SJSA1 (cell line): ENCODE measurements around the gene HMG20A. TPM values are rescaled to one million over a fixed set of nuclear protein-coding genes. Genes with fewer than 3 reads are reported as not detected.
A peak's percentile ranks its signal among the peaks of the same experiment; 100 is the strongest.

Experiments
- DNase-seq, 2 experiments: peaks; one replicate each; pipeline ENCODE4 v3.0.0-alpha.2; 2015 to 2020; ENCODE audit warnings: low spot score in 2 of 2, low read depth in 1 of 2
- H3K27ac ChIP-seq: fragments of 250-450 bp; sonication (Bioruptor Pico); 2 replicates; pipeline ENCODE4 v1.5.1; 2020; ENCODE audit warnings: mild to moderate bottlenecking, moderate library complexity
- H3K27me3 ChIP-seq: fragments of 250-450 bp; sonication (Bioruptor Pico); replicated peaks from 2 replicates; pipeline ENCODE4 v1.5.1; 2020; ENCODE audit warnings: mild to moderate bottlenecking, moderate library complexity
- H3K36me3 ChIP-seq: fragments of 250-450 bp; sonication (Bioruptor Pico); 2 replicates; pipeline ENCODE4 v1.5.1; 2020; ENCODE audit warnings: mild to moderate bottlenecking
- H3K4me1 ChIP-seq: fragments of 250-450 bp; sonication (Bioruptor Pico); replicated peaks from 2 replicates; pipeline ENCODE4 v1.6.1; 2021; ENCODE audit warnings: mild to moderate bottlenecking
- H3K4me3 ChIP-seq: fragments of 250-450 bp; sonication (Bioruptor Pico); 2 replicates; pipeline ENCODE4 v1.5.1; 2020; ENCODE audit warnings: mild to moderate bottlenecking
- H3K9me3 ChIP-seq: fragments of 250-450 bp; sonication (Bioruptor Pico); replicated peaks from 2 replicates; pipeline ENCODE4 v1.5.1; 2020; ENCODE audit warnings: mild to moderate bottlenecking
- total RNA-seq: library from RNA; depleted of rRNA; stranded (reverse); fragments of >200 nt; shearing (Covaris generic); gene quantifications from 2 replicates; pipeline ENCODE4 v1.2.3, GENCODE V29; 2014; rRNA removed

Gene HMG20A
- 25.9 and 30.1 TPM in 2 replicates for total RNA-seq

GRCh38 chr15:77420610-77421369 lies at the start of gene HMG20A:
HMG20A (plus strand) TSS chr15:77420888; CDS start chr15:77458408, 37,520 bp downstream.
- Histone ChIP-seq H3K27me3 (no peaks in the 10 kb centered on the region), H3K4me1 (peaks cover 27% of the 10 kb centered on the region), H3K27ac (peak within 1 kb of the TSS; percentile 87), H3K36me3 (peaks cover 7% of the 10 kb centered on the region), H3K9me3 (no peaks in the 10 kb centered on the region), H3K4me3 (peak within 1 kb of the TSS; percentile 97)
- peak; percentile 65 to 99 for DNase-seq

DNA sequence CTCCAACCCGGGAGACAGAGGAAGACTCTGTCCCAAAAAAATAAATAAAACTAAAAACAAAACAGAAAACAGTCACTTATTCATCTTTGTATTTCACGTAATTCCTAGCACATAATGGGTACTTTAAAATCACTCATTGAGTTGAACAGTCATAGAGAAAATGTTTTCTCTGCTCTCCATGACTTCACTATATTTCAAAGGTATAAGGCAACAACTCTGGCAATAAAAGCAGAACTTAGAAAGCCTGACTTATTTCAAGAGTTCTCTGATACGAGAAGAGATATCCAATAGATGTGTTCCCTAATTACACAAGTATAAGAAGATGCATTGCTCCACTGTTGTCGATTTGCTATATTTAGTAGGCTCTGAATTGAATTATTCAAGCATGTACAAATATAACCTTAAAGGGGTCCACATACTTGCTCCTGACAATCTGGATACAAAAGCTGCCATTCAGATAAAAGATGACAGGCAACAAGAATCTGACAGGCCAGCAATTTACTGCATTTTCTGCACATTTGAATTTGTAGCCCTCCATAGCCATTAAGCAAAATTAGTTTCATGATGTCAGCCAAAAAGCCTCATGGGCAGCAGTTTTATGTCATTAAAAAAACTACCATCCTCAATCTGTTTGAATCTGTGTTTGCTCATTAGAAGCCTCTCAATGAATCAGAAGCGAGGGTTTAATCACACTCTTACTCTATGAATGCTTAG lies 48.7 kb upstream of the HMG20A start:
- H3K4me1 ChIP-seq: no peaks in the 10 kb centered on the region
- no peak overlapping the region for H3K27ac ChIP-seq
- no peaks in the 10 kb centered on the region for H3K9me3 ChIP-seq
- 0 out of 2 replicates have a peak, but pooled peaks cover 6% of the 10 kb centered on the region for H3K36me3 ChIP-seq
- H3K27me3 ChIP-seq: no peaks in the 10 kb centered on the region
- DNase-seq: no peak
- no peak overlapping the region for H3K4me3 ChIP-seq

DNA sequence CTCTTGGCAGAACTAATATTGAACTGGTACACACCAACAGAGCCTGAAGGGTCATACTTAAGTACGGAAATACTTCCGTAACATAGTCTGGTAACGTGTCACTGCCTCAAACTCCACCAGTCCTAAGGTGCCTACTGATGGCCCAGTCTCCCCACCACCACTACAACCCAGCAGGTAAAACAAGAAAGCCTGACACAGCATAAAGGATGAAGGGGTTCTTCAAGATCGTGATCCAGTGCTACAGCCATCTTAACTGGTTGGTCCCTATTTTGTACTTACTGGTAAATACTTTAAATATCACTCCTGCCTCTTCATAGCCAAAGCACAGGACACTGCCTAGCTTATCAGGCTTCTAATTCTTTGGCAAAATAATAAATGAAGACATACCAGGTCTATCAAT lies 47.2 kb upstream of the HMG20A start:
- 0 out of 2 replicates have a peak, but pooled peaks cover 6% of the 10 kb centered on the region for H3K36me3 ChIP-seq
- no peak for DNase-seq
- H3K9me3 ChIP-seq: no peaks in the 10 kb centered on the region
- no peak overlapping the region for H3K27ac ChIP-seq
- H3K27me3 ChIP-seq: no peaks in the 10 kb centered on the region
- H3K4me1 ChIP-seq: no peaks in the 10 kb centered on the region
- no peak overlapping the region for H3K4me3 ChIP-seq

DNA sequence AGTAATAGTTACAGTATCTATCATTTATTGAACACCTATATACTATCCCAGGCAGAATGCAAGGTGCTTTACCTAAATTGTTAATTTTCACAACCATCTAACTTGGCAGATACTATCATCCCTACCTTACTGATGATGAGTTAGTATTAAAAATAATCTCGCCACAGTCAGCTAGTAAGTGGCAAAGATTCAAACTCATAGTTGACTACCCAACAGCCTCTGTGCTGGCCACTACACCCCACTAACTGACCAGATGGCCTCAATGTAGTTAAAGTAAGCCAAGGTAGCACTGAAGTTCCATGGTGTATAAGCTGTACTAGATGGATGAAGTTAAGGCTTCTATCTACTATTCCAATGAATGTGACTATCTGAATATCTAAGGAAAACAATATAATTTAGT lies 45.6 kb upstream of the HMG20A start:
- Histone ChIP-seq H3K4me1 (no peaks in the 10 kb centered on the region), H3K27ac (no peak overlapping the region), H3K9me3 (no peaks in the 10 kb centered on the region), H3K4me3 (no peak overlapping the region), H3K27me3 (no peaks in the 10 kb centered on the region), H3K36me3 (no peaks in the 10 kb centered on the region)
- no peak for DNase-seq

GRCh38 chr15:77376770-77377169 lies 43.9 kb upstream of the HMG20A start:
- H3K27me3 ChIP-seq: no peaks in the 10 kb centered on the region
- H3K36me3 ChIP-seq: no peaks in the 10 kb centered on the region
- H3K27ac ChIP-seq: no peak overlapping the region
- H3K9me3 ChIP-seq: no peaks in the 10 kb centered on the region
- no peaks in the 10 kb centered on the region for H3K4me1 ChIP-seq
- H3K4me3 ChIP-seq: no peak overlapping the region
- no peak for DNase-seq

DNA sequence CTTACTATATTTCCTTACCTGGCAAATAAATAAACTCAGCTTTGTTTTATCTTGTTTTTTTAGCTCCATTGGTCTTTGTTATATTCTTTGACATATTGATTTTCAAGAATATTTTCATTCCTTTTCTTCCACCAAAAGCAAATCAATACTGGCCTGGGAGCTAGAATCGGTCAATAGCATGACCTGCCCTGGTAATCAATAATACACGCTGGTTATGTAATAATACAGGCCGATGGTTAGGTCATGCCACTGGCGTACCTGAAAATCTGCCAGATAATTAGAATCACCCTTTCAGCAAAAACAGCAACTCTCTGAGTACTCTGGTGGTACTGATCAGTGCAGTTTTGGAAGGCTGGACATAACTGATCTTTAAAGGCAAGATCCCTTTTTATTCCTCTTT lies 40.7 kb upstream of the HMG20A start:
- Histone ChIP-seq H3K27ac (no peak overlapping the region), H3K4me3 (no peak overlapping the region), H3K36me3 (no peaks in the 10 kb centered on the region), H3K27me3 (no peaks in the 10 kb centered on the region), H3K4me1 (no peaks in the 10 kb centered on the region), H3K9me3 (no peaks in the 10 kb centered on the region)
- DNase-seq: no peak

DNA sequence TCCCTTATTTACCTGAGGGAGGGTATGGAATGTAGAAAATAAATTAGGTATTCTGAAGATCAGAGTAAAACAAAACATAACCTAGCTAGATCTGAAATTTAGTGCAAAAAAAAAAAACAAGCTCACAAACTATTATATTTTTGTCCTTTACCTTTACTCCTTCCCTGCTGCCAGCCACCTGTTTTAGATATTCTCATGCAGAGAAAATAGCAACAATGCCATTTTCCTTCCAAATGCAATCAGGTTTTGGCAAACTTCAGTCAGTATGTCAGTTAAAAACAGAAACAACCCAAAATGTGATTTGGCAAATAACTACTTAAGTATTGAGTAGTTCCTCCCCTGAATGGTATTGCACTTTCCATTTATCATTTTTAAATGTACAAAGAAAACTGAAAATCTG lies 36.6 kb upstream of the HMG20A start:
- Histone ChIP-seq H3K9me3 (no peaks in the 10 kb centered on the region), H3K27ac (no peak overlapping the region), H3K4me1 (no peaks in the 10 kb centered on the region), H3K36me3 (no peaks in the 10 kb centered on the region), H3K4me3 (no peak overlapping the region), H3K27me3 (no peaks in the 10 kb centered on the region)
- DNase-seq: no peak

DNA sequence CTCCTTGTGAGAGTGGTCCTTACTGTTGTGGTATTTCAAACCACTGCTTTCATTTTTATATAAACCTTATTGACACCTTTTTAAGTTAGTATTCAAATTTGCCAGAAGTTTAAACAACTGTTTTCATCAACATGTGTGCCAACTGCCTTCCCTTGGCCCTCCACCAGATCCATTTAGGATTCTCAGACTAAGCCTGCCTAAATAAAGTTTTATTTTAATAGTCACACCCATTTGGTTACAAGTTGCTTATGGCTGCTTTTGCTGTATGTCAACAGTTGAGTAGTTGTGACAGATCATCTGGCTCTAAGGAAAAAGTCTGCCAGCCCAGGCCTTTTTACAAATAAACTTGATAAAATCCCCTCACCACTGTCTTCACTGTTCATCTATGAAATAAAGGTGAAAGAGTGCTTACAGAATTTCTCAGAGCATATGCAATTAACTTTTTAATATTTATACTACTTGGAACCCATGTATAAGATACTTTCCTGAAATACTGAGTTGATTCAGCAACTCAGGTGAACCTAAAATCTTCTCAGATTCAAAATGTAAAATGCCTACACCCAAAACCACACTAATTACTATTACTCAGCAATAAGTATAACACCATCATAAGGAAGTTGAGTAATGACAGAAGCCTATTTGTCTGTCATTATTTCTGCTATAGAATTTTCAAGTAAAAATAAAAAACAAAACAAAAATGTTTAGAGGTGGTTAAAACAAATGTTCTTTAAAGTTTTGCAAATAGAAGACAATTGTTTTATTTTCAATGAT lies 35.9 kb upstream of the HMG20A start:
- H3K9me3 ChIP-seq: no peaks in the 10 kb centered on the region
- H3K27me3 ChIP-seq: no peaks in the 10 kb centered on the region
- no peak overlapping the region for H3K27ac ChIP-seq
- H3K4me3 ChIP-seq: no peak overlapping the region
- no peaks in the 10 kb centered on the region for H3K4me1 ChIP-seq
- DNase-seq: no peak
- H3K36me3 ChIP-seq: no peaks in the 10 kb centered on the region

GRCh38 chr15:77386626-77387025 lies 34.1 kb upstream of the HMG20A start:
- no peak for DNase-seq
- Histone ChIP-seq H3K4me3 (no peak overlapping the region), H3K36me3 (0 out of 2 replicates have a peak, but pooled peaks cover 7% of the 10 kb centered on the region), H3K27me3 (no peaks in the 10 kb centered on the region), H3K27ac (no peak overlapping the region), H3K9me3 (no peaks in the 10 kb centered on the region), H3K4me1 (no peaks in the 10 kb centered on the region; the same call in 1 of the 2 replicates)

DNA sequence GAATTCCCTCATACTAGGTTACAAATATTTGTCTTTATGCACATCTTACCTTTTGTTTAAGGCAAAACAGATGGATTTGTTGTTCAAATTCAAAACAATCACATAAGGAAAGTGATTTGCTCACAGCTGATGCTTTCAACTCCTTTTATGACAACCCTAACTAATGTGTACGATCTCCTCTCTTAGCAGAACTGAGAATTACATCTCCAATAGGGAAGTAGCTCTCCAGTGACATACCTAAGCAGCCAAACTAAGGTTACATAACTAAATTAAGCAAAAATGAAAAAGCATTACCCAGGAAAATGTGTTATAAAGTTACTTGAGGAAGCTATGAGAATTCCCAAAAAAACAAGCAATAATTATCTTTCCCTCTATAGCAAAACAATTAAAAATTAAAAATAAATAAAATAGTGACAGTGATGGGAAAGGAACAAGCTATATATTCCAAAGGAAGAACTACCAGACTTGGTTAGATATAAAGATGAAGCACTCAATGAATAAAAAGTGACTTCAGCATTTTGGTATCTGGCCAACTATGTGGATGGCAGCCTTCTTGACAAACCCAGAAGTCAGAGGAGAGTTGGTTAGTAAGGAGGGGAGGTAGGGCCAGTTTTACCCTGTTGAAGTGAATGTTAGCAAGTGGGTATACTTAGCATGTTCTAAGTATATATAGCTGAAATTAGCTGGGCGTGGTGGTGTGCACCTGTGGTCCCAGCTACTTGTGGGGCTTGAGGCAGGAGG lies 33.2 kb upstream of the HMG20A start:
- no peaks in the 10 kb centered on the region; the same call in 1 of the 2 replicates for H3K4me1 ChIP-seq
- DNase-seq: no peak
- H3K27me3 ChIP-seq: no peaks in the 10 kb centered on the region
- 0 out of 2 replicates have a peak, but pooled peaks cover 7% of the 10 kb centered on the region for H3K36me3 ChIP-seq
- no peak overlapping the region for H3K4me3 ChIP-seq
- H3K27ac ChIP-seq: no peak overlapping the region
- H3K9me3 ChIP-seq: no peaks in the 10 kb centered on the region

GRCh38 chr15:77391372-77391951 lies 29.2 kb upstream of the HMG20A start:
- Histone ChIP-seq H3K9me3 (no peaks in the 10 kb centered on the region; the same call in 1 of the 2 replicates), H3K27me3 (no peaks in the 10 kb centered on the region), H3K27ac (no peak overlapping the region), H3K36me3 (peaks cover 7% of the 10 kb centered on the region; the same call in 1 of the 2 replicates), H3K4me1 (no peaks in the 10 kb centered on the region; the same call in 1 of the 2 replicates), H3K4me3 (no peak overlapping the region)
- no peak for DNase-seq

DNA sequence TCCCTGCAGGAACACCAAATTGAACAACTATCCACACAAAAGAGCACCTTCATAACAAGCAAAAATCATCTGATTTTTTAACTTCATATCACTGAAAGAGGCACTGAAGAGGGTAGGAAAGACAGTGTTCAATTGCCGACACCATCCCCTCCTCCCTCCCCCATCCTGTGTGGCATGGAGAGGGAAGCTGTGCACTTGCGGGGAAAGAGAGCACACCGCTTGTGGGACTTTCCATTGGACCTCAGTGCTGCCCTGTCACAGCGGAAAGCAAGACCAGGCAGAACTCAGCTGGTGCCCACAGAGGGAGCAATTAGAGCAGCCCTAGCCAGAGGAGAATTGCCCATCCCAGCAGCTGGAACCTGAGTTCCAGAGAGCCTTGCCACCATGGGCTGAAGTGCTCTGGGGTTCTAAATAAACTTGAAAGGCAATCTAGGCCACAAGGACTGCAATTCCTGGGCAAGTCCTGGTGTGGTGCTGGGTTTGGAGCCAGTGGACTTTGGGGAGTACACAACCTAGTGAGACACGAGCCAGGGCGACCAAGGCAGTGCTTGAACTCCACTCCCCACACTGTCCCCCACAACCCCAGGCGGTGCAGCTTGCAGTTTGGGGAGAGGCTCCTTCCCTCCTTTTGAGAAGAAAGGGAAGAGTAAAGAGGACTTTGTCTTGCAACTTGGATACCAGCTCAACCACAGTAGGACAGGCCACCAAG lies 27.8 kb upstream of the HMG20A start:
- Histone ChIP-seq H3K27me3 (no peaks in the 10 kb centered on the region), H3K27ac (no peak overlapping the region), H3K4me1 (no peaks in the 10 kb centered on the region; the same call in 1 of the 2 replicates), H3K4me3 (no peak overlapping the region), H3K9me3 (no peaks in the 10 kb centered on the region; the same call in 1 of the 2 replicates), H3K36me3 (peaks cover 7% of the 10 kb centered on the region; the same call in 1 of the 2 replicates)
- DNase-seq: no peak
